ENCODE measurements around the gene MICAL3. TPM values are rescaled to one million over a fixed set of nuclear protein-coding genes. Genes with fewer than 3 reads are reported as not detected.

Gene MICAL3
- total RNA-seq, 1 experiment from 2014 or later: 23.7 TPM

- no TSS peak for BruUV-seq (replicated peaks)
Measured at GRCh38 chr22:17990942-17991341, 33.4 kb downstream of the MICAL3 start.

GRCh38 chr22:17990147-17990546 is 34.2 kb downstream of the MICAL3 start:
- Histone ChIP-seq H3K4me3 (ENCODE audit: low read length) (no peak overlapping the region), H3K79me2 (ENCODE audit: low read length) (peaks cover 96% of the 10 kb centered on the region), H3K27ac (ENCODE audit: low read length) (no peak overlapping the region), H3K27me3 (ENCODE audit: low read length) (no peaks in the 10 kb centered on the region), H3K36me3 (ENCODE audit: low read depth, low read length) (no peaks in the 10 kb centered on the region), H3K4me2 (ENCODE audit: low read length) (no peak overlapping the region), H3K9ac (ENCODE audit: low read length) (no peak overlapping the region), H3K9me2 (replicated peaks; ENCODE audit: low read length) (no peaks in the 10 kb centered on the region), H4K20me1 (ENCODE audit: low read length) (peaks cover 41% of the 10 kb centered on the region; the same call in 1 of the 2 replicates), H3F3A (ENCODE audit: low read length, unreplicated experiment) (no peaks in the 10 kb centered on the region), H2AFZ (ENCODE audit: low read length) (no peak overlapping the region), H3K9me3 (ENCODE audit: low read length) (no peaks in the 10 kb centered on the region), H3K4me1 (ENCODE audit: insufficient read depth, low read length) (peaks cover 25% of the 10 kb centered on the region)
- TF ChIP-seq EZH2 (IDR thresholded peaks at IDR 0.05; ENCODE audit: low read length, unreplicated experiment) (no peak), EZH2phosphoT487 (IDR thresholded peaks at IDR 0.05; ENCODE audit: borderline replicate concordance, low read length) (no peak)
- TF ChIP-seq, protein P1, sequence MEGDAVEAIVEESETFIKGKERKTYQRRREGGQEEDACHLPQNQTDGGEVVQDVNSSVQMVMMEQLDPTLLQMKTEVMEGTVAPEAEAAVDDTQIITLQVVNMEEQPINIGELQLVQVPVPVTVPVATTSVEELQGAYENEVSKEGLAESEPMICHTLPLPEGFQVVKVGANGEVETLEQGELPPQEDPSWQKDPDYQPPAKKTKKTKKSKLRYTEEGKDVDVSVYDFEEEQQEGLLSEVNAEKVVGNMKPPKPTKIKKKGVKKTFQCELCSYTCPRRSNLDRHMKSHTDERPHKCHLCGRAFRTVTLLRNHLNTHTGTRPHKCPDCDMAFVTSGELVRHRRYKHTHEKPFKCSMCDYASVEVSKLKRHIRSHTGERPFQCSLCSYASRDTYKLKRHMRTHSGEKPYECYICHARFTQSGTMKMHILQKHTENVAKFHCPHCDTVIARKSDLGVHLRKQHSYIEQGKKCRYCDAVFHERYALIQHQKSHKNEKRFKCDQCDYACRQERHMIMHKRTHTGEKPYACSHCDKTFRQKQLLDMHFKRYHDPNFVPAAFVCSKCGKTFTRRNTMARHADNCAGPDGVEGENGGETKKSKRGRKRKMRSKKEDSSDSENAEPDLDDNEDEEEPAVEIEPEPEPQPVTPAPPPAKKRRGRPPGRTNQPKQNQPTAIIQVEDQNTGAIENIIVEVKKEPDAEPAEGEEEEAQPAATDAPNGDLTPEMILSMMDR (conservative IDR thresholded peaks at IDR 0.05; ENCODE audit: low read depth, low read length): no peak
- intact Hi-C loops (cut with micrococcal nuclease): loop anchor here (10.0 kb wide), 1 partner anchor 155 kb away; no protein-coding TSS in a partner anchor
- ChIA-PET POLR2A (ENCODE audit: unreplicated experiment) (no interaction called here), CTCF (no interaction called here)
- ATAC-seq: no peak
- DNase-seq: no peak
- no TSS peak for BruUV-seq (replicated peaks)

More at GRCh38 chr22:17990942-17991341, 33.4 kb downstream of the MICAL3 start:
- H3K79me2 ChIP-seq (ENCODE audit: low read length): peaks cover 96% of the 10 kb centered on the region
- no peak overlapping the region for H3K4me3 ChIP-seq (ENCODE audit: low read length)
- no peaks in the 10 kb centered on the region for H3K36me3 ChIP-seq (ENCODE audit: low read depth, low read length)
- ChIA-PET POLR2A (ENCODE audit: unreplicated experiment) (no interaction called here), CTCF (no interaction called here)
- H3K9ac ChIP-seq (ENCODE audit: low read length): no peak overlapping the region
- no peak overlapping the region for H3K4me2 ChIP-seq (ENCODE audit: low read length)
- peaks cover 25% of the 10 kb centered on the region for H3K4me1 ChIP-seq (ENCODE audit: insufficient read depth, low read length)
- no peaks in the 10 kb centered on the region for H3K27me3 ChIP-seq (ENCODE audit: low read length)
- DNase-seq (no peak), ATAC-seq (no peak)
- H3K27ac ChIP-seq (ENCODE audit: low read length): no peak overlapping the region
- no peaks in the 10 kb centered on the region for H3K9me3 ChIP-seq (ENCODE audit: low read length)
- H3F3A ChIP-seq (ENCODE audit: low read length, unreplicated experiment): no peaks in the 10 kb centered on the region
- no peak overlapping the region for H2AFZ ChIP-seq (ENCODE audit: low read length)
- peaks cover 41% of the 10 kb centered on the region; the same call in 1 of the 2 replicates for H4K20me1 ChIP-seq (ENCODE audit: low read length)
- H3K9me2 ChIP-seq (replicated peaks; ENCODE audit: low read length): no peaks in the 10 kb centered on the region
- no peak for TF ChIP-seq EZH2 (IDR thresholded peaks at IDR 0.05; ENCODE audit: low read length, unreplicated experiment)
- TF ChIP-seq EZH2phosphoT487 (IDR thresholded peaks at IDR 0.05; ENCODE audit: borderline replicate concordance, low read length): no peak
- TF ChIP-seq, protein P1 (conservative IDR thresholded peaks at IDR 0.05; ENCODE audit: low read depth, low read length): no peak
- intact Hi-C loops (cut with micrococcal nuclease): loop anchor here (10.0 kb wide), 1 partner anchor 156 kb away; no protein-coding TSS in a partner anchor

DNA sequence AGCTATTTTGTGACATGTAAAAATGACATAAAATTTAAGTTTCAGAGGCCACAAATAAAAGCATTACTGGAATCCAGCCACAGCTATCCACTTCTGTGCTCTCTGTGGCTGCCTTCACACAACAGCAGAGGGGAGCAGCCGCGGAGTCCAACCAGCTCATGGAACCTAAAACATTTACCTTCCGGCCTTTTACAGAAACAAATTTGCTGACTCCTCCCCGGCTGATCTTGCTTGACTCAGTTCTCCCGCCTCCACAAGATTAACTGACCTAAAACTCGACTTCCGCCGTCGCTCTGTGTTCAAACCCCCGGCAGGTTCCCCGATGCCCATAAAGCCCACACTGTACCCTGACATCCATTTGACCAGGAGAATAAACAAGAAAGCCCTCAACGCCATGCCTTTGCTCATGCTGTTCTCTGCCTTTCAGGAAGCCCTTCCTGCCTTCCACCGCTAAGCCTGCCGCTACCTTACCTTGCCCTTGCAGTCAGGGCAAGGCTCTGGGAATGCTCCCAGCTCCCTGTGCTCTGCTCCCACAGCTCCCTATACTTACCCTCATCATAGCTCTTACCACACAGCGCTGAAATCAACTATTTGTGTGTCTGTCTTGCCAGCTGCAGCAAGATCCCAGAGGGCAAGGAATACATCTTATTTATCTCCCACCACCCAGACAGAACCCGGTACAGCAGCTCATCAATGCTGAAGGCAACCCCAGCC is 35.4 kb downstream of the MICAL3 start:
- no peak for ATAC-seq

More for the DNA sequence above, 35.4 kb downstream of the MICAL3 start:
- no peaks in the 10 kb centered on the region for H3F3A ChIP-seq (ENCODE audit: low read length, unreplicated experiment)
- H3K4me3 ChIP-seq (ENCODE audit: low read length): no peak overlapping the region
- H3K9me2 ChIP-seq (replicated peaks; ENCODE audit: low read length): no peaks in the 10 kb centered on the region
- TF ChIP-seq, protein P1 (conservative IDR thresholded peaks at IDR 0.05; ENCODE audit: low read depth, low read length): no peak
- TF ChIP-seq EZH2phosphoT487 (IDR thresholded peaks at IDR 0.05; ENCODE audit: borderline replicate concordance, low read length) (no peak), EZH2 (IDR thresholded peaks at IDR 0.05; ENCODE audit: low read length, unreplicated experiment) (no peak)
- POLR2A ChIA-PET (ENCODE audit: unreplicated experiment): no interaction called here
- CTCF ChIA-PET: interaction anchor here (0.6 to 1.0 kb wide), 2 partner anchors 75 to 87 kb away, joined by 3 to 6 read pairs; no protein-coding TSS in a partner anchor
- intact Hi-C loops (cut with micrococcal nuclease): loop anchor here (10.0 kb wide), 1 partner anchor 74 kb away; no protein-coding TSS in a partner anchor
- peaks cover 29% of the 10 kb centered on the region for H3K4me1 ChIP-seq (ENCODE audit: insufficient read depth, low read length)
- peaks cover 35% of the 10 kb centered on the region; the same call in 1 of the 2 replicates for H4K20me1 ChIP-seq (ENCODE audit: low read length)
- no peak overlapping the region for H2AFZ ChIP-seq (ENCODE audit: low read length)
- no peaks in the 10 kb centered on the region for H3K9me3 ChIP-seq (ENCODE audit: low read length)
- H3K27ac ChIP-seq (ENCODE audit: low read length): peak overlapping the region; percentile 47
- BruUV-seq (replicated peaks): no TSS peak
- no peaks in the 10 kb centered on the region for H3K27me3 ChIP-seq (ENCODE audit: low read length)
- no peak overlapping the region for H3K4me2 ChIP-seq (ENCODE audit: low read length)
- H3K79me2 ChIP-seq (ENCODE audit: low read length): peaks cover 95% of the 10 kb centered on the region
- H3K9ac ChIP-seq (ENCODE audit: low read length): no peak overlapping the region
- H3K36me3 ChIP-seq (ENCODE audit: low read depth, low read length): no peaks in the 10 kb centered on the region
- no peak for DNase-seq
